Measurements from ENCODE around the gene PDE3A.

The PDE3A gene

DNA sequence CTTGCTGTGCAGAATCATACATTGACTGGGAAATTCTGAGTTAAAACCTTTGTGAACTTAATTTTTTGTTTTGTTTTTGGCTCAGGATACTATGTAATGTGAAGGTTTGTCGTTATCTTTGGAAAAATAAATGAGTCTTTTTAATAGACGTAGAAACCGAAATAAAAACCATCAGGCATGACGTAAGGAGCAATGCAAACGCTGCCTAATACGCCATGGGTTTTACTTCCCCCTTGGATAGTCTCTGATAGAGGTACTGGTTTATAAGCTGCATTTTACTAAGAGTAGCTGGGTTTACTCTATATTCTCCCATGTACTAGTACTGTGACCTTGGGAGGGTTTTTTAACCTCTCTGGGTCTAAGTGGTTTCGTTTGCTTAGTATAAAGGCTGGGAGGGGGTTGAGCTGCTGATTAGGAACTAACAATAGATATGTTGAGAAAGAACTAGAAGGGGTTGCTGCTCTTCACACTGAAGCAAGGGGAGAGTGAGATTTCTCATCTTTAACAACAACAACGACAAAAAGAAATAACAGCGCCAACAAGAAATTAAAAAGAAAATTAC is 260.0 kb downstream of the PDE3A start:
- no peak for DNase-seq

DNA sequence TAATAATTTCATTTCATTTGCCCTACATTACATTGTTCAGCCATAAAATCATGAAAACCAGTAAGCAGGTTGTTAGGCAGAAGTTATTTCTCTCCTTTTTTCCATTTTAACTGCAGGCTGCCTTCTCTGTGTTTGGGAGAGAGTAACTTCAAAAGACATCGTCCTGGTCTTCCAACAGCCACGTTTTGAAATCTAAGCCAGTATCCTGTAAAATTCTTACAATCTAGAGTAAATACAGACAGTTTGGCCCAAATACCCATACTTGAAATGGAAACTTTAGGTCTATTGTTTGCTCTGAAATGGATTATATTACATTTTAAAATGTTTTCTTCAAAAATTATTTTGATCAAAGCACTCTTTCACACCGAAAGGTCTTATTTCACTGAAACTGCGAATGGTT is 260.7 kb downstream of the PDE3A start:
- no peak for DNase-seq

DNA sequence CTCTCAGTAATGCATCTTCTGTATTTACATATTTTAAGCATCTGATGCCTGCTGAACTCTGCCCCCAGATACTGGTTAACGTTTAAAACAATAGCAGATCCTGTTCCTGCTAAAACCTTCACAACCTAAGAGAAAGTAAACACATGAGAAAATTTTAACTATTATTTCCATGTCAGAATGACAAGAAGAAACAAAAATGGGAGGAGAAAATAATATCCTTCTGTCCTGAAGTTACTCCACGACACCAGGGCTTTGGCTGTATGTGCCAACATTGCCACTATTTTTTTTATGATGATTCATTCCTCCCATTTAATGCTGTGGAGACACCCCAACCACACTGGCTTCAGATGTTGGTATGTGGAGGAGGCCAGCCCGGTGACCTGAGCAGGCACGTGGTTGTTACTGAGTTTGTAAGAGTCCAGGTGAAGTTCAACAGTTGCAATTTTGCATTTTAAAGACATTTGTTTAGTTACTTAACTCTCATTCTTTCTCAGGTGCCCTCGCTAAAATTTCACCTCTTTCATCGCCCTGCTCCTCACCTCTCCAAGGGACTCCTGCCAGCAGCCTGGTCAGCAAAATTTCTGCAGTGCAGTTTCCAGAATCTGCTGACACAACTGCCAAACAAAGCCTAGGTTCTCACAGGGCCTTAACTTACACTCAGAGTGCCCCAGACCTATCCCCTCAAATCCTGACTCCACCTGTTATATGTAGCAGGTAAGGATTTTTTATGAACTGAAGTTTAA is 261.2 kb downstream of the PDE3A start:
- DNase-seq = no peak

DNA sequence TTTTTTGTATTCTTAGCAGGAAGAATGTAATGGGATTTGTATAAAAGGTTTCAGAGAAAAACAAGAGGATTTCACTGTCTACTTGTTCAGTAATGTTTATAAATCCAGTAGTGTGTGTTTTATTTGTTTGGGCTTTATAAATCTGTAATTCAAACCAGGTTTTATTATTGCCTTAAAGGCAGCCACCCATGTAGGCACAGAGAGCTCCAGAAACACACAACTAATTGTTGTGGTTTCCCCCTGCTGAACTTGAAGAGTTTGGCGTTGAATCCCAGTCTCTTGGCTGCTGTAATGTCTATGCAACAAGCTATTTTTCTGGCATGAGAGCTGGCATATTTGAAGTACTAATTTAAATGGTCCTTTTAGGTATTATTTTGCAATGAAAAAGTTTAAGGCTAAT is 263.4 kb downstream of the PDE3A start:
- no peak for DNase-seq

DNA sequence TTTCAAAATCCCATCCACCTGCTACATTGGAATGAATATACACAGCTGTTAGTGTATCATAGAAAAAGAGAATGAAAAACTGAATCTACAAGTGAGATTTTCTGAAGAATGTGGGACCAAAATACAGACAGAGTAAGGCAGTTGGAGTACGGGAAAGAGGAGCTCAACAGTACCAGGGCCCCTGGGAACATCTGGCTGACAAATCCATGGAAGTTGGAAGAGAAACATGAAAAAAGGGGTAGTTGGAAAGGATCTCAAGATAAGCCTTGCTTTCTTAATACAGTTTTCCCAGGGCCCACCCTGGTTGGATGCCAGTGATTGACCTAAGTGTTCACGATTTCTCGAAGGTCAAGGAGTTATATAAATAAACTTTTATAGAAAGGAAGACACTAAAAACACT is 272.8 kb downstream of the PDE3A start:
- no peak for DNase-seq

DNA sequence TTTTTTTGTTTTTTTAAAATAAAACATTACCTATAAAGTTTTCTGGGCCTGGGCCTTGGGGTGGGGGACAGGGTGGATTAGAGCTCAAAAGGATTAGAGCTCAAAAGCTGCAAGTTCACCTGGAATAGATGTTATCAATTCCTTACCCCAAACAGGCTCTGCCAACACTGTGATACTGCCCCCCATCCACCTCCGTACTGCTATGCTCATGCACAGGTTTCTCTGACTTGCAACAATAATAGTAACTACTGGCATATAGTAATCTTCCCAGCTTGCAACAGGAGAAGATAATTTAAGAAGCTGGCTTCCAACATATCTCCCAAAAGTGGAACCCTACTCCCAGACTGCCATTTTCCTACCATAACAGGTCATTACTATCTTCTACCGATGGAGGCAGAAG is 275.5 kb downstream of the PDE3A start:
- DNase-seq = no peak

DNA sequence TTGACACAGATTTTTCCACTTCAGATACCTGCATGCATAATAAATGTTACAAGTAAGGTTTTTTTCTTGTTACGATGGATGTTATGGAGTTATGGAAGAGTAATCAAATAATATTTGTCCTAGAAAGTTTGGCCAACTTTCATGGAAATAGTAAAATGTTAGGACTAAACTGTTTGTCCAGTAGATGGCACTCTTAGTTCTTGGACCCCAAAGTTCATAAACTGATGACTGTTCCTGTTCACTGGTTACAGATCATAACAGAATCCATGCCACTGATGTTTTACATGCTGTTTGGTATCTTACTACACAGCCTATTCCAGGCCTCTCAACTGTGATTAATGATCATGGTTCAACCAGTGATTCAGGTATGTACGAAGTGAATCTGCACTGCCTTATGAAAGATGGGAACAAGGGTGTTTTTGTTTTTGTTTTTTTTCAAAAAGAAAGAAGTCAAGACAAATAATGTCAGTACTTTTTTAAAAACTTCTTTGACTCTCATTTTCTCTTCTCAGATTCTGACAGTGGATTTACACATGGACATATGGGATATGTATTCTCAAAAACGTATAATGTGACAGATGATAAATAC is 278.0 kb downstream of the PDE3A start:
- no peak for DNase-seq

DNA sequence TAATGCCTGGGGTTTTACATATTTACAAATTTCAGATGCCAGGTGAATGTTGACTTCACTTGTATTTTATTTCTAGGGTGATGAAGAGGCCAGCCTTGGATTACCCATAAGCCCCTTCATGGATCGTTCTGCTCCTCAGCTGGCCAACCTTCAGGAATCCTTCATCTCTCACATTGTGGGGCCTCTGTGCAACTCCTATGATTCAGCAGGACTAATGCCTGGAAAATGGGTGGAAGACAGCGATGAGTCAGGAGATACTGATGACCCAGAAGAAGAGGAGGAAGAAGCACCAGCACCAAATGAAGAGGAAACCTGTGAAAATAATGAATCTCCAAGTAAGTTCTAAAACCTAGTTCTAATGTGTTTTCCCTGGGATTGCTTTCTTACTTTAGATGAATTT is 285.5 kb downstream of the PDE3A start:
- DNase-seq = no peak

DNA sequence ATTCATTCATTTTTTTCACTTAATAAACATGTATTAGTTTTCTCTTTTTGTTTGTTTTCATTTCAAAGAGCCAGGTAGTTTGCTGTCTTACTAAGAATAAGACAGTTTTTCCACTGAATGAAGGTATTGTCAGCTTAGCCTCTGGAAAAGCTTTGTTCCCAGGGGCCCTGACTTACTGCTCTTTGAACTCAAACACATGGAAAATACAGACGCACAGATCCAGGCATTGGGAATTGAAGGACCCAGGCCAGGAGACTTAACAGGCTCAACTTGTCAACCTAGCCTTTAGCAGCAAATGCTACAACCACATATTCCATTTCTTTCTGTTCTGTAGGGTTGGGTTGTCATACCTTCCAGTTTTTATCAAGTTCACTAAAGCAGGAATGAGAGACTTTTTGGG is 288.3 kb downstream of the PDE3A start:
- DNase-seq = no peak

DNA sequence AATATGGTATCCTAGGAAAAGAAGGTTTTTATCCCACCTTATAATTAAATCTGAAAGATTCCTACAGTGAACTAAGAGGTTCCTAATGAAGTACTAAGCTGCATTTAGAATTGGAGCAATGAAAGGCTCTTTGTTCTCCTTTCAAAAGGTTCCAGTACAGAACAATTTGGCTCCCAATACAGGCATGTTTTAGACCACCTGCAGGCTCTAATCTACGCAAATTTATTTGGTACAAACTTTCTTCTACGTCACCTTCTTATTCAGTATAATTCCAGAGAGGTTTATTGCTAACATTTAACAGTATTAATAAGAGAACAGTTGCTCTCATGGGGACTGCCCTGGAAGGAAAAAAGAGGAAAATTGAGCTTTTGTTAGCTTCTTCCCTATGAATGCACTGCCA is 289.2 kb downstream of the PDE3A start:
- no peak for DNase-seq

DNA sequence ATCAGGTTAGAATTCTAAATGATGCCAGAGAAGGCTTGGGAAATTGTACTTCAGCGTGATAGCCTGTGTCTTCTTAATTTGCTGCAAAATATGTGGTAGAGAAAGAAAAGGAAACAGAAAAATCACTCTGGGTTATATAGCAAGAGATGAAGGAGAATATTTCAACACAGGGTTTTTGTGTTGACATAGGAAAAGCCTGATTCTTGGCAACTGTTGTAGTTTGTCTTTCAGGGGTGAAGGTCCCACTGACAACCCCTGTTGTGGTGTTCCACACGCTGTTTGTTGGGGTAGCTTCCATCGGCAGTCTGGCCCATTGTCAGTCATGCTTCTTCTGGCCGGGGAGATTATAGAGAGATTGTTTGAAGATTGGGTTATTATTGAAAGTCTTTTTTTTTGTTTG is 313.0 kb downstream of the PDE3A start:
- DNase-seq = no peak

DNA sequence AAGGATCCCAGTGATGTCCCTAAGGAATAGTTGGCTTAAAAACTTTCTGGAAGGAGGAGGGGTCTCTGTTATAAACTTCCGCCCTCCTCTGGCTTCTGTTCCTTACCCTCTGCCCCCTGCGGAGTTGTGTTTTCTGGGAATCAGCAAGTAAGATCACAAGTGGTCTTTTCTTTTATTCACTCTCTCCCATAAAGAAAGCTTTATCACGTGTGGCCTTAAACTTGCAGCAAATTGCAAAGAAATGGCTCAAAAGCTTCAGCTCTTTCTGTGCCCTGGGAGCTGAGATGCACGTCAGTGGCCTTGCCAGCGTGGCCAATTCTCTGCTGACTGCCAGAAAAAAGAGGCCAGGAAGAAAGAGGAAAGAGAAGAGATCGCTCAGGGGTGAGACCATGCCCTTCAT is 326.9 kb downstream of the PDE3A start, which contains the start of gene SLCO1C1:
SLCO1C1 (plus strand) TSS at position 101 of the 400 bp plus-strand sequence. CDS start 4,245 bp downstream, outside the sequence.
- no peak for DNase-seq

DNA sequence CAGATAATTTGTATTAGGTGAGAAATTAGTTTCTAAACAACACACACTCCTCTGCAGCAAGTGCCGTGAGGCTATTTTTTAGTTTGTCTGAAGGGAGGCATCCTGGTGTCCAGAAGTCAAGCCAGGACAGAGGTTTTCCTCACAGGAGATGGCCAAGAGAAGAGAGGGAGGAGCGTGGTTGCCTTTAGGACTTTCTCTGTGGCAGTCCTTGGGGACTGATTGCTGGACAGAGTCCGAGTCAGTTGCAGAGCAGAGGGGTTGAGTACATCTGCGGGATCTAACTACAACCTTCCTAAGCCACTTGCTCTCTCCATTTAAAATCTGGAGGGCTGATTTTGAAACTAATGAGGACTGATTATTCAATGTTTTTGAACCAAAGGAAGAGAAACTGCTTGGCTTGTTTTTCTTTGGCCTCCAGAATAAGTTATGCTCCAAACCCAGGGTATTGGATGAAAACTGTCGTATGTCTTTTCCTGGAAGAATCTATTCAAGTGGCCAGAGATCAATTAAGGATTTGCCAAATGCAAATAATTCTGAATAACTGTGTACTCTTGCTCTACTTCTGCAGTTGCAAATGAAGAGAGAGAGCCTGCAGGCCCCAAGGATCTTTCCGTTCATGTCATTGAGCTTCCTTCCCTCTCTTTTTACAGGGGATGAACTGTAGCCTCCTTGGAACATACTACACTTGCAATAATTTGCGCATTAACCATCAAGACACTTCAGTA is 328.0 kb downstream of the PDE3A start:
- no peak for DNase-seq

DNA sequence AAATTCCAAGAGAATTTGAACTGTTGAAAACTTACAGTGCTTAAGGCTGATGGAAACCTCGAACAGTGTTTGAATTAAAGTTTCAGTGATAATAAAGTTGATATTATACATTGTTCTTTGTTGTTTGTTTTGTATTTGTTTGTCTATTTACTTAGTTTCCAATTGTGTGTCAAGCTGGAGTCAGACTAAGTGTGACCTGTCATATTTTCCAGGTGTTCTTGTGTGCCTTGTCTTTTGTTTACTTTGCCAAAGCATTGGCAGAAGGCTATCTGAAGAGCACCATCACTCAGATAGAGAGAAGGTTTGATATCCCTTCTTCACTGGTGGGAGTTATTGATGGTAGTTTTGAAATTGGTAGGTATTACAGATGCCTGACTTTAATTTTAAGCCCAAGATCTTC is 332.8 kb downstream of the PDE3A start:
- no peak for DNase-seq

DNA sequence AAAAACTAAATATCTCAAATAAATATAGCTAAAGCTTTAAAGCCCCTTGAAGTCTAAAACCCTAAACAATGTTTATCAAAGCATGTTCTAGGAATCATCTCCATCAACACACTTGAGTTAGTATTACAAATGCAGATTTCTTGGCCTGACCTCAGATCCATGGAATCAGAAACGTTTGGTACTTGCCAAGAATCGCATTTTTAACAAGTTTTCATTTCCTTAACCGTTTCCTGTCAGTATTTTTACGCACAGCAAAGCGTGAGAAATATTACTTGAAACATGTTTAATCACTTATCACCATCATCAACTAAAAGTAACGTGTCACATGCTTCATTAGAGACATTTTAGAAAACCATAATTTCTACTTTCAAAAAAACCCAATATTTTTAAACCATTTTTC is 336.5 kb downstream of the PDE3A start:
- DNase-seq = no peak

DNA sequence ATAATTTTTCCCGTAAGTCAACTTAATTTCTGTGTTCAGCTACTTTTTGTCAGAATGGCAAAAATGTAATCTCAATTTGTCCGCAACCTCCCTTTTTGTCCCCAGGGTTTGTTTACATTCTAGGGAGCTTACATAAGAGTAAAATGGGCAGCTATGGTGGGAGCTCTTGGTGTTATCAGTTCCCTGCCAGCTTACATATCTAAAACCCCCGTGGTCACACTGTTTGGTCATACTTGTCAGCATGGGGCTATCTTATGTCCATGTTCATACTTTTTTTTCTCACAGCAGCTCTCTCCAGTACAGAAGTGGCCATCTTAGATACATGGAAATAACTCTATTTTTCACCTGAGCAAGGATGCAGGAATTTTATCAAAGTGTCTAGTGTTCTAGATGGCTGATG is 343.5 kb downstream of the PDE3A start:
- no peak for DNase-seq

DNA sequence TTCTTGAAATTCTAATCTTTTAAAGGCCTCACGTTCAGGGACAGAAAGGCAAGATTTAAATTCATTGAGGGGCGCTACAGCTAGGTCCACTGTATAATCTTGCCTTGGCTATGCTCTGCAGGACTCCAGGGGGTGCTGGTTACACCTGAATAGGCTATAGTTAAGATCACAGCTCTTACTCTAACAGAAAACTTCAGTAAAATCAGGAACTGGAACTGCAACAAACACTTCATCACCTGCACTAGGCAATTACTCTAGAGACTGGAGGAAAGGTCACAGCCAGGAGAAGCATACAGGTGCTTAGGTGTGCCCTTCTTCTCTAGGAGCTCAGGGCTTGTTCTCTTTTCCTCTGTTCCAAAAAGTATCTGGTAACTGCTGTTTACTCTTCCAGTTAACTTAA is 347.7 kb downstream of the PDE3A start:
- DNase-seq = no peak

DNA sequence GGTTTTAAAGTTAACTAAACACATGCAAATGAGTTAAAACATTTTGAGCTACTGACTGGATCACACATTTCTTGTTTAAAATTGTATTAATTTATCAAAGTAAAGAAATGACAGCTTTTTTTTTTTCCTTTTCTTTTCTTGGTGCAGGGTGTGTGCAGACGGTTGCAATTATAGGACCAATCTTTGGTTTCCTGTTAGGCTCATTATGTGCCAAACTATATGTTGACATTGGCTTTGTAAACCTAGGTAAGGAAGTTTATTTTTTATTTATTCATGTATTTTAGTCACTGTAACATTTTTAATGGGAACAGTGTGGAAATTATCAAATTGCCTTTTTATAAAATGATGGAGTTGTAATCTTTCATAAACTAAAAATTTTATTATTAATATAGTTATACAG is 348.6 kb downstream of the PDE3A start:
- DNase-seq = no peak

DNA sequence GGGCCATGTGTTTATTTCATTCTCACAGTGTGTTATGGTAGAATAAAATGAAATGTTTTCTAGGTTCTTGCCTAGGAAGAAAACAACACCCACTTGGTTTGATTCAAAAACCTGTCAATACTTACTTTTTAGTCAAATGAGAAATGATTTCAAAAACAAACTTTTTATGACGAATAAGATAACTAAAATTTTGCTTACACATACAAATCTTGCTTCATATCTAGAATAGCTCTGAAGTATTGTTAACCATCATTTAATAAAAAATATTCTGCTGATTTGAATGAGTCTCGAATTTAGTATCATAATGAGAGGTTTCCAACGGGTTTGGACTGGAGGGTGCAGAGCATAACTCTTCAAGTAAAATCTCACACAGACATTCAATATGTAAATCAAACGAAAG is 350.0 kb downstream of the PDE3A start:
- DNase-seq = no peak

DNA sequence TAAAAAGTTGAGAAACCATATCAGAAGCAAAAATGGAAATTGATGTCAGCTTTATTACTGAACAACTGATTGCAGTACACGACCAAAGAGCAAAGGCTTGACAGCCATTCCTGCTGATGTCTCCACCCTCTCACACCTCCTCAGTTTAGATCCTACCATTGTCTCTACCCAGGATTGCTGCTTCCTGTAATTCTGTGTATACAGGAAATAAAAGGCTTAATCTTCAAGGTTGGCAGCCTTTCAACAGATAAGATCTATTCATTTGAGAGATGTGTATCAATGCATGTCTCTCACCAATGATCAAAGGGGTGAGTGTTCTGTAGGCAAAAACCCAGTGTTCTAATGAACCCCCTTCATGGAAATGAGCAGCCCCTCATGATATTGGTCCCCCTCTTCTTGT is 353.8 kb downstream of the PDE3A start:
- DNase-seq = no peak

DNA sequence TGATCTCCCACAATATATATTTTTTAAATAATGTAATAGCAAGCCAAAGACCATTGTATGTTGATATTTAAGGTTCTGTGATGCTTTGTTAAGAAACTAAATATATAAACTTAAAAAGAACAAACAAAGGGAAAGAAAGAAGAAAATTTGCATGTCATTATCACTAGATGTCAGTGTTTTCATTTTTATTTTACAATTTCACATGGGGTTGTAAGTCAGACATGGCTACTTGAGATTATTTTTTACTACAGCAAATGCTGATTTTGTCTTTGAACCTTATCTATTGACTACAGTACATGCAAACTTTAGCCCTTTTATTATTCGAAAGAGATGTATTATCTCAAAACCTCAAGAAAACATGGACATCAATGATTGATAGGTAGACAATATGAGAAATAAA is 362.9 kb downstream of the PDE3A start:
- no peak for DNase-seq
